ENCODE results near the gene E4F1.

Gene E4F1

DNA sequence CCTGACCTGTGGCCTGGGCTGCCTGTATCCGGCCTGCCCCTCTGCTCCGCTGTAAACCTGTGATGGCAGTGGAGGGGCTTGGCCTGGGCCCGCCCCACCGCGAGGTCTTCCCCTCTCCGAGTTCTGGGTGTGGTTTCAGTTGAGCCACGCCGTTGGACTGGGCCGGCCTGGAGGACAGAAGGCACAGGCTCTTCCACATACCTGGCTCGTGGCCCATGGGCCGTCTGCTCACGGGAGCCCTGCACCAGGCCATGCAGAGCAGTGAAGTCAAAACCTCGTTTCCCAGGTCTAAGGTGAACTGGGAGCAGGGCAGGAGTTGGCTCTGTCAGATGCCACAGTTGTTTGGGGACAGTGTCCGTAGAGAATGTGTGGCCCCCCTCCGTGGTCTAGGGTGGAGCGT, 50.1 kb downstream of the E4F1 start:
- H3K4me3 ChIP-seq (replicated peaks; ENCODE audit: low read depth, low read length): no peak overlapping the region
- DNase-seq (ENCODE audit: extremely low read depth, low read depth): no peak
- no peak for TF ChIP-seq CTCF (IDR thresholded peaks at IDR 0.05; ENCODE audit: low read depth, low read length, missing control alignments)

DNA sequence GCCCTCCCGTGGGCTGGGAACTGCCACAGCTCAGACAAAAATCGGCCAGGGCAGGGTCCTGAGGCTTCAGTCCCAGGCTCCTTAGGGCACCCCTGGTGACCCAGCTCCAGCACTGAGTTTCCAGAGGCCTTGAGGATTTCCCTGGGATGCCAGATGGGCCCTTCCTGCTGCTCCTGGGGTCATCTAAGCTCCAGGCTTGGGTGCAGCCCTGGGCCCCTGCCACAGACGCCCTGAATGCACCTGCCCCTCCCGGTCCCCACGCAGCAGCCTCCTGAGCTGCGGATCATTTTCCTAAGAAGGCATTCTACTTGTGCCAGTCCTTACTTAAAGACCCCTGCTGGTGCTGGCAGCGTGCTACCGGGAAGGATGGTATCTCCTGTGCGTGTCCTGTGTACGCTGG, 50.5 kb downstream of the E4F1 start:
- DNase-seq (ENCODE audit: extremely low read depth, low read depth): no peak
- TF ChIP-seq CTCF (IDR thresholded peaks at IDR 0.05; ENCODE audit: low read depth, low read length, missing control alignments): no peak

GRCh38 chr16:2275476-2276367, 52.3 kb downstream of the E4F1 start:
- TF ChIP-seq CTCF (IDR thresholded peaks at IDR 0.05; ENCODE audit: low read depth, low read length, missing control alignments): no peak
- DNase-seq (ENCODE audit: extremely low read depth, low read depth): no peak
- H3K4me3 ChIP-seq (replicated peaks; ENCODE audit: low read depth, low read length): no peak overlapping the region

More for the DNA sequence above, 50.5 kb downstream of the E4F1 start:
- no peak overlapping the region for H3K4me3 ChIP-seq (replicated peaks; ENCODE audit: low read depth, low read length)

DNA sequence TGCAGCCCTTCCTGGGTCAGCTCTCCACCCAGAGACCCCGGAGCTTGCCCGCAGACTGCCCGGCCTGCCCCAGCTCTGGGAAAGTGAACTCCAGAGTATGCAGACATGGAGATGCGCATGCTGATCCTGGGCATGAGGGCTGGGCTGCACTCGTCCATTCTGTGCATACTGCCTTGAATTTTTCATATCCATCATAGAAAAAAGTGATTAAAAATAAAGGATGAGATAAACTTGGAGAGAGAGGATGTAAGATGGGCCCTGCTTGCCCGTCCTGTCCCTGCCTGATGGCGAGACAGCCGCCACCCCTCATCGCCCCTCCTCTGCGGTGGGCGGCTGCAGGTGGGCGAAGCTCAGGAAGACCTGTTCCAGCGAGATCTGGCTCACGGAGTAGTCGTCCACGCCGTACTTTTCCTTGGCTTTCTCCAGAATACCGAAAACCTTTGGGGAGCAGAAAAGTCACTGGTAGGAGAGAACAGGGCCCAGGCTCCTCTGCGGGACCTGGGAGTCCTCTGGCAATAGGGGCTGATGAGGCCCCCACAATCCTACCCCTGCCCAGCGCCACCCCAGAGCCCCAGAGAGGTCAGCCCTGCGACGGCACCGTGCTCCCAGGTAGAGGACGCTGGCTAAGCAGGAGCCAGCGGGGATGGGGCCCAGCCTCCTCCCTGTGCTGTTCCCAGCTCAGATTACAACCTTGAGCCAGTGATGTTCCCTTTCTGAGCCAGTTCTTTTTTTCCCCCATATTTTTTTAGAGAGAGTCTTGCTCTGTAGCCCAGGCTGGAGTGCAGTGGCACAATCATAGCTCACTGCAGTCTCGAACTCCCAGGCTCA, 53.2 kb downstream of the E4F1 start:
- no peak overlapping the region for H3K4me3 ChIP-seq (replicated peaks; ENCODE audit: low read depth, low read length)
- no peak for TF ChIP-seq CTCF (IDR thresholded peaks at IDR 0.05; ENCODE audit: low read depth, low read length, missing control alignments)
- no peak for DNase-seq (ENCODE audit: extremely low read depth, low read depth)

DNA sequence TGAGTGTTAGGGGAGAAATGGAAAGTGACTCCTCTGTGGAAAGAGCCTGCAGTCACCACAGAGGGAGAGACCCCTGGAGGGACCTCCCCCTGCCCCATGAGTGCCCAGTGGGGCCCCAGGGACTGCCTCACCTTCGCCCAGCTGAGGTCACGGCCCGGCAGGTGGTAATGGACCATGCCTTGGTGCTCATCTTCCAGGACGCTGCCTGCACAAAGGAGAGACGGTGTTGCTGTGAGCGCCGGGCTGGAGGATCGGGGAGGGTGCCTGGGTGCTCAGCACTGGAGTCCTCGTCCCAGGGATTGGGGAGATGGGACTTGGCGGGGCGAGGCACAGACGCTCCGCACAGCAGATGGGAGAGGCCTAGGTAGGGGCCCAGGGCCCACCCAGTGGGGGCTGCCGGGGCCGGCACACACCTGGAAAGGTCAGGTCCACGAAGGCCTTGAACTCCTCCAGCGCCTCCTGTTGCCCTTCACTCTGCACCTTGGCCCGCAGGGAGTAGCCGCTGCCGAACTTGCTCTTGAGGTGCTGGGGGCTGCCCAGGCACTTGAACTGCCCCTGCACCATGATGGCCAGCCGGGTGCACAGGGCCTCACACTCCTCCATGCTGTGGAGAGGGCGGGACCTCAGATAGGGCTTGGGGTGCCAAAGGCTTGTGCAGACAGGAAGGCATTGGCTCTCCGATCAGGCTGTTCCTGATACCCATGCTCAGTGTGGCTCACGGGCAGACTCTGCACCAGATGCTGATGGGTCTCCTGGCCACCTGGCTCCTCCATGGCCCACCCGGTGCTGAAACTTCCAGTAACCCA, 54.3 kb downstream of the E4F1 start:
- no peak overlapping the region for H3K4me3 ChIP-seq (replicated peaks; ENCODE audit: low read depth, low read length)
- no peak for TF ChIP-seq CTCF (IDR thresholded peaks at IDR 0.05; ENCODE audit: low read depth, low read length, missing control alignments)
- DNase-seq (ENCODE audit: extremely low read depth, low read depth): no peak

- H3K4me3 ChIP-seq (replicated peaks; ENCODE audit: low read depth, low read length): no peak overlapping the region
- TF ChIP-seq CTCF (IDR thresholded peaks at IDR 0.05; ENCODE audit: low read depth, low read length, missing control alignments): peak; percentile 9
- DNase-seq (ENCODE audit: extremely low read depth, low read depth): no peak
Observed at GRCh38 chr16:2278272-2278608, 54.8 kb downstream of the E4F1 start.

Measured in HFF-Myc (cell line).